H1 (cell line): ENCODE results near the gene ASIP. TPM values are rescaled to one million over a fixed set of nuclear protein-coding genes. Genes with fewer than 3 reads are reported as not detected.

Experiments
- BCL11A ChIP-seq, 2 experiments: IDR thresholded peaks; one replicate each; pipeline ENCODE4 v1.6.1; 2011; ENCODE audit warnings: low read depth in 2 of 2, low read length in 2 of 2, mild to moderate bottlenecking in 2 of 2
- HDAC2 ChIP-seq, 2 experiments: fragments of 300-600 bp in 1 of 2; sonication (generic) in 1 of 2; IDR thresholded peaks; 2 replicates each; pipeline ENCODE4 v1.6.1; 2011 to 2012; ENCODE audit warnings: low read depth in 2 of 2, low read length in 2 of 2, mild to moderate bottlenecking in 2 of 2, moderate library complexity in 2 of 2, borderline replicate concordance in 1 of 2, inconsistent platforms in 1 of 2
- TAF7 ChIP-seq: optimal IDR thresholded peaks from 2 replicates; pipeline ENCODE3; 2011; ENCODE audit warnings: low read depth, mild to moderate bottlenecking, inconsistent platforms, low read length, moderate library complexity, borderline replicate concordance
- polyA plus RNA-seq, 7 experiments: library from polyadenylated mRNA; depleted of rRNA in 3 of 7; stranded (reverse) in 5 of 7; unstranded in 2 of 7; fragments of >200 nt in 5 of 7; fragments of 200-250 nt in 2 of 7; gene quantifications; 1 replicate in 5 of 7; 2 replicates in 1 of 7; 4 replicates in 1 of 7; pipeline versions ENCODE4 v1.2.1 to v1.2.3, GENCODE V29; 2011 to 2013; ENCODE audit warnings: missing spikeins in 2 of 7, mixed read lengths in 2 of 7
- total RNA-seq: library from RNA; stranded (reverse); fragmentation: NEBNext Ultra II Directional; extraction: Animal tissue kit (Norgen Biotek cat#: 25700); gene quantifications from 2 replicates; pipeline ENCODE4 v1.2.1, GENCODE V29; 2021

ASIP gene
- total and polyA plus RNA-seq, 2 of the 8 experiments (the other 6 are each of a cell fraction or from before 2014, with no cell fraction given), result not detected

GRCh38 chr20:34293119-34293518 lies 51.9 kb downstream of the ASIP start (continued):
- TF ChIP-seq BCL11A (IDR thresholded peaks at IDR 0.05; ENCODE audit: low read depth in 2 of 2, low read length in 2 of 2), result no peak
- no peak for TF ChIP-seq HDAC2 (IDR thresholded peaks at IDR 0.05; ENCODE audit: borderline replicate concordance in 1 of 2, low read depth in 2 of 2, low read length in 2 of 2)
- no peak for TF ChIP-seq TAF7
